Lower leg skin (tissue), 3 donors: ENCODE measurements around the gene ANAPC10.
"Not testable (repeated sequence)": the region's sequence is repeated elsewhere in the genome, so short reads cannot be mapped to it uniquely, and the experiment has no call there.

Experiments
- POLR2A ChIP-seq, 2 donors: fragments of 450-650 bp; IDR thresholded peaks; one replicate each; pipeline ENCODE4 v1.6.1; 2016 to 2017; ENCODE audit warnings: antibody characterized with exemption in 2 of 2, mild to moderate bottlenecking in 1 of 2, moderate library complexity in 1 of 2
- TF ChIP-seq, protein P1 (sequence below), 3 donors: fragments of 450-650 bp; IDR thresholded peaks; one replicate each; pipeline ENCODE4 v1.5.1; 2016; ENCODE audit warnings: antibody characterized with exemption in 3 of 3, mild to moderate bottlenecking in 3 of 3, moderate library complexity in 2 of 3

GRCh38 chr4:145010315-145010714 lies 87.7 kb downstream of the ANAPC10 start:
- TF ChIP-seq, protein P1, sequence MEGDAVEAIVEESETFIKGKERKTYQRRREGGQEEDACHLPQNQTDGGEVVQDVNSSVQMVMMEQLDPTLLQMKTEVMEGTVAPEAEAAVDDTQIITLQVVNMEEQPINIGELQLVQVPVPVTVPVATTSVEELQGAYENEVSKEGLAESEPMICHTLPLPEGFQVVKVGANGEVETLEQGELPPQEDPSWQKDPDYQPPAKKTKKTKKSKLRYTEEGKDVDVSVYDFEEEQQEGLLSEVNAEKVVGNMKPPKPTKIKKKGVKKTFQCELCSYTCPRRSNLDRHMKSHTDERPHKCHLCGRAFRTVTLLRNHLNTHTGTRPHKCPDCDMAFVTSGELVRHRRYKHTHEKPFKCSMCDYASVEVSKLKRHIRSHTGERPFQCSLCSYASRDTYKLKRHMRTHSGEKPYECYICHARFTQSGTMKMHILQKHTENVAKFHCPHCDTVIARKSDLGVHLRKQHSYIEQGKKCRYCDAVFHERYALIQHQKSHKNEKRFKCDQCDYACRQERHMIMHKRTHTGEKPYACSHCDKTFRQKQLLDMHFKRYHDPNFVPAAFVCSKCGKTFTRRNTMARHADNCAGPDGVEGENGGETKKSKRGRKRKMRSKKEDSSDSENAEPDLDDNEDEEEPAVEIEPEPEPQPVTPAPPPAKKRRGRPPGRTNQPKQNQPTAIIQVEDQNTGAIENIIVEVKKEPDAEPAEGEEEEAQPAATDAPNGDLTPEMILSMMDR (IDR thresholded peaks at IDR 0.05) = not testable (repeated sequence)
- not testable (repeated sequence) for TF ChIP-seq POLR2A (IDR thresholded peaks at IDR 0.05)
